K562 (cell line): ENCODE measurements around the gene NME8.

Experiments used
- HMG20A ChIP-seq: fragments of 450-650 bp; formaldehyde crosslinking; conservative IDR thresholded peaks from 2 replicates; pipeline ENCODE4 v1.4.0; 2020; ENCODE audit warnings: mild to moderate bottlenecking, mixed read lengths
- PHB2 ChIP-seq: fragments of 450-650 bp; IDR thresholded peaks from 2 replicates; pipeline ENCODE4 v1.6.1; 2017; ENCODE audit warnings: low read depth
- TEAD2 ChIP-seq: fragments of 450-650 bp; IDR thresholded peaks from 2 replicates; pipeline ENCODE4 v1.6.1; 2016; ENCODE audit warnings: missing genetic modification characterization, control low read depth, missing compliant biosample characterization
- ZNF561 ChIP-seq: fragments of 450-650 bp; formaldehyde crosslinking; conservative IDR thresholded peaks from 2 replicates; pipeline ENCODE4 v1.4.0; 2020; ENCODE audit warnings: mild to moderate bottlenecking, moderate library complexity
- ZNF644 ChIP-seq: fragments of 200-800 bp; sonication (Bioruptor generic); IDR thresholded peaks from 2 replicates; pipeline ENCODE4 v1.6.1; 2016; ENCODE audit warnings: low read depth, missing genetic modification characterization, missing compliant biosample characterization
- ZNF778 ChIP-seq: fragments of 450-650 bp; formaldehyde crosslinking; IDR thresholded peaks from 2 replicates; pipeline ENCODE4 v1.4.0; 2020; ENCODE audit warnings: mild to moderate bottlenecking, moderate library complexity
- TF ChIP-seq, protein P1 (sequence below): sonication (generic); formaldehyde crosslinking; IDR thresholded peaks from 2 replicates; pipeline ENCODE4 v1.8.0; 2022; ENCODE audit warnings: missing genetic modification reagents, mild to moderate bottlenecking, moderate library complexity, borderline replicate concordance
- TF ChIP-seq, protein P2 (sequence below): sonication (generic); formaldehyde crosslinking; IDR thresholded peaks from 2 replicates; pipeline ENCODE4 v1.8.1; 2022; ENCODE audit warnings: missing genetic modification reagents
- TF ChIP-seq, protein P3 (sequence below), 3 experiments: IDR thresholded peaks in 2 of 3; conservative IDR thresholded peaks in 1 of 3; 2 replicates each; pipeline ENCODE4 v1.5.1; 2011 to 2012; ENCODE audit warnings: low read length in 3 of 3, mild to moderate bottlenecking in 3 of 3, control low read depth in 2 of 3, improper control_type of control experiment in 1 of 3, inconsistent platforms in 1 of 3, low read depth in 1 of 3, mixed read lengths in 1 of 3, moderate library complexity in 1 of 3; ENCODE audit not compliant: insufficient read depth in 2 of 3

DNA sequence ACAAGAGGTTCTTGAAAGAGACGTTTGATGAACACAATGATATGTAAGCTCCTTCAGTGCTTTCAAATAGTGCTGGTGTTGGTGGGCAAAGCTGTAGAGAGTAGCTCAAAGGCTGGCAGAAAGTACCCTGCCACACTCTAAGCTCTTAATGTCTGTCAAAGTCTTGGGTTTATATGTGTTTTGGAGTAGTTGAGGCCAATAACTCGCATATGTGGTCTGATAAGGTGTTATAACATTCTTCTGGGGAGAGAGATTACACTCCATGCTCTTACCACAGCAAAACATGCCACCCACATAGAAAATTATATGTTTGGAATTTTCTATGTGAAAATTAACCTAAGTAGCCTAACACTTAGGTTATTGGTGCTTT, 30.8 kb upstream of the NME8 start:
- TF ChIP-seq HMG20A (CRISPR knock-in tag) (no peak), PHB2 (no peak), TEAD2 (tag) (no peak), ZNF644 (tag) (no peak), ZNF778 (CRISPR knock-in tag) (no peak), ZNF561 (no peak)
- TF ChIP-seq, protein P1, sequence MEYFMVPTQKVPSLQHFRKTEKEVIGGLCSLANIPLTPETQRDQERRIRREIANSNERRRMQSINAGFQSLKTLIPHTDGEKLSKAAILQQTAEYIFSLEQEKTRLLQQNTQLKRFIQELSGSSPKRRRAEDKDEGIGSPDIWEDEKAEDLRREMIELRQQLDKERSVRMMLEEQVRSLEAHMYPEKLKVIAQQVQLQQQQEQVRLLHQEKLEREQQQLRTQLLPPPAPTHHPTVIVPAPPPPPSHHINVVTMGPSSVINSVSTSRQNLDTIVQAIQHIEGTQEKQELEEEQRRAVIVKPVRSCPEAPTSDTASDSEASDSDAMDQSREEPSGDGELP (CRISPR knock-in tag) = no peak
- TF ChIP-seq, protein P2, sequence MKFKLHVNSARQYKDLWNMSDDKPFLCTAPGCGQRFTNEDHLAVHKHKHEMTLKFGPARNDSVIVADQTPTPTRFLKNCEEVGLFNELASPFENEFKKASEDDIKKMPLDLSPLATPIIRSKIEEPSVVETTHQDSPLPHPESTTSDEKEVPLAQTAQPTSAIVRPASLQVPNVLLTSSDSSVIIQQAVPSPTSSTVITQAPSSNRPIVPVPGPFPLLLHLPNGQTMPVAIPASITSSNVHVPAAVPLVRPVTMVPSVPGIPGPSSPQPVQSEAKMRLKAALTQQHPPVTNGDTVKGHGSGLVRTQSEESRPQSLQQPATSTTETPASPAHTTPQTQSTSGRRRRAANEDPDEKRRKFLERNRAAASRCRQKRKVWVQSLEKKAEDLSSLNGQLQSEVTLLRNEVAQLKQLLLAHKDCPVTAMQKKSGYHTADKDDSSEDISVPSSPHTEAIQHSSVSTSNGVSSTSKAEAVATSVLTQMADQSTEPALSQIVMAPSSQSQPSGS = no peak
- TF ChIP-seq, protein P3, sequence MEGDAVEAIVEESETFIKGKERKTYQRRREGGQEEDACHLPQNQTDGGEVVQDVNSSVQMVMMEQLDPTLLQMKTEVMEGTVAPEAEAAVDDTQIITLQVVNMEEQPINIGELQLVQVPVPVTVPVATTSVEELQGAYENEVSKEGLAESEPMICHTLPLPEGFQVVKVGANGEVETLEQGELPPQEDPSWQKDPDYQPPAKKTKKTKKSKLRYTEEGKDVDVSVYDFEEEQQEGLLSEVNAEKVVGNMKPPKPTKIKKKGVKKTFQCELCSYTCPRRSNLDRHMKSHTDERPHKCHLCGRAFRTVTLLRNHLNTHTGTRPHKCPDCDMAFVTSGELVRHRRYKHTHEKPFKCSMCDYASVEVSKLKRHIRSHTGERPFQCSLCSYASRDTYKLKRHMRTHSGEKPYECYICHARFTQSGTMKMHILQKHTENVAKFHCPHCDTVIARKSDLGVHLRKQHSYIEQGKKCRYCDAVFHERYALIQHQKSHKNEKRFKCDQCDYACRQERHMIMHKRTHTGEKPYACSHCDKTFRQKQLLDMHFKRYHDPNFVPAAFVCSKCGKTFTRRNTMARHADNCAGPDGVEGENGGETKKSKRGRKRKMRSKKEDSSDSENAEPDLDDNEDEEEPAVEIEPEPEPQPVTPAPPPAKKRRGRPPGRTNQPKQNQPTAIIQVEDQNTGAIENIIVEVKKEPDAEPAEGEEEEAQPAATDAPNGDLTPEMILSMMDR (IDR thresholded peaks at IDR 0.05 in 2 of 3, conservative IDR thresholded peaks at IDR 0.05 in 1 of 3; ENCODE audit: insufficient read depth in 2 of 3, low read depth in 1 of 3, low read length in 3 of 3) = no peak
